Measurements from ENCODE around the gene ALDH18A1. TPM values are rescaled to one million over a fixed set of nuclear protein-coding genes. Genes with fewer than 3 reads are reported as not detected.

ALDH18A1 gene
- total RNA-seq, 3 donors from 2014 or later (not counting 1 experiment from before 2014, with no cell fraction given): 20.7 to 33.4 (median 25.2) TPM

DNA sequence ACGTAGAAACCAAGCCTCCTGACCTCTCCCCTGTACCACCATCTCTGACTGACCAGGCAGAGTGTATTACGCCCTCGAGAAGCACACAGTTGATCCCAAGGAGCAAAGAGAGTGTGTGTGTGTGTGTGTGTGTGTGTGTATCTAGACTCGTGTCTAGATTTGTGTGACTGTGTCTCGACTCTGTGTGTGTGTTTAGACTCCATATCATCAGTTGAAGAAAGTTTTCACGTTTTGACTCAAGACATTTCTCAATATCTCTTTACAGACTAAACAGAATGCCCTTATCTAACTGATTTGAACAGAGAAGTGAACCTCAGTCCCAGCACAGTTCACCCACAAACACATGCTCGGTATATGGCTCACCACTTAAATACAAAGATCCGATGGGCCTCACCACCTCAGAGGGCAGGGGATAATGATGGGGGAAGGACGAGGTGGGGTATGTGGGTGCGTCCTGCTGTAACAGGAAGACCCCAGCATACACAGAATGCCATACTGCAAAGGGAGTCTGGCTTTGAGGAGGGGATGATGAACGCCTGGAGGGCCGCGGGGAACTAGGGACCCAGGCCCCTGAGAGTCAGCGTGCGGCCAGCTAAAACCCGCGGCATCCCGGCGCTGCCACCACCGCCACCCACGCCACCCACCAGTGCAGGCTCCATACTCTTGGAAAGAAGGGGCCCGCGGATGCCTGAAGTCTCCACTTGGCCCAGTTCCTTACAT is 780 bp downstream of the ALDH18A1 start:
- 17% methylated on average over 21 of the region's 23 CpGs for WGBS (ENCODE audit: insufficient coverage)
- no peaks in the 10 kb centered on the region for H3K9me3 ChIP-seq (ENCODE audit: control insufficient read depth, insufficient read depth, low read length)
- peaks cover 21 to 24% of the 10 kb centered on the region in 2 donors for H3K4me1 Mint-ChIP-seq
- intact Hi-C loops (cut with micrococcal nuclease): loop anchor here (2.0 kb wide), 1 partner anchor 39 kb away; no protein-coding TSS in a partner anchor
- H3K36me3 Mint-ChIP-seq: peaks cover 12% of the 10 kb centered on the region
- TF ChIP-seq, protein P1, sequence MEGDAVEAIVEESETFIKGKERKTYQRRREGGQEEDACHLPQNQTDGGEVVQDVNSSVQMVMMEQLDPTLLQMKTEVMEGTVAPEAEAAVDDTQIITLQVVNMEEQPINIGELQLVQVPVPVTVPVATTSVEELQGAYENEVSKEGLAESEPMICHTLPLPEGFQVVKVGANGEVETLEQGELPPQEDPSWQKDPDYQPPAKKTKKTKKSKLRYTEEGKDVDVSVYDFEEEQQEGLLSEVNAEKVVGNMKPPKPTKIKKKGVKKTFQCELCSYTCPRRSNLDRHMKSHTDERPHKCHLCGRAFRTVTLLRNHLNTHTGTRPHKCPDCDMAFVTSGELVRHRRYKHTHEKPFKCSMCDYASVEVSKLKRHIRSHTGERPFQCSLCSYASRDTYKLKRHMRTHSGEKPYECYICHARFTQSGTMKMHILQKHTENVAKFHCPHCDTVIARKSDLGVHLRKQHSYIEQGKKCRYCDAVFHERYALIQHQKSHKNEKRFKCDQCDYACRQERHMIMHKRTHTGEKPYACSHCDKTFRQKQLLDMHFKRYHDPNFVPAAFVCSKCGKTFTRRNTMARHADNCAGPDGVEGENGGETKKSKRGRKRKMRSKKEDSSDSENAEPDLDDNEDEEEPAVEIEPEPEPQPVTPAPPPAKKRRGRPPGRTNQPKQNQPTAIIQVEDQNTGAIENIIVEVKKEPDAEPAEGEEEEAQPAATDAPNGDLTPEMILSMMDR (IDR thresholded peaks at IDR 0.05): no peak
- DNase-seq: peak in 1 of 2 donors; percentile 38
- peak overlapping the region; percentile 49 for H3K4me3 ChIP-seq (ENCODE audit: low read length)
- H3K4me3 Mint-ChIP-seq: peak overlapping the region; percentile 99
- no peak overlapping the region for H3K27ac ChIP-seq (ENCODE audit: low read length)
- H3K27ac Mint-ChIP-seq: peak overlapping the region; percentile 87 to 88
- H3K27me3 ChIP-seq (ENCODE audit: control insufficient read depth, insufficient read depth, low read length): no peaks in the 10 kb centered on the region
- H3K4me1 ChIP-seq (ENCODE audit: control insufficient read depth, insufficient read depth, low read length): peaks cover 18% of the 10 kb centered on the region
- peaks cover 11% of the 10 kb centered on the region for H3K36me3 ChIP-seq (ENCODE audit: control insufficient read depth, insufficient read depth, low read length)
- H3K27me3 Mint-ChIP-seq (ENCODE audit: low read depth in 2 of 2): no peaks in the 10 kb centered on the region
- ATAC-seq: no peak
- H3K9me3 Mint-ChIP-seq: peaks cover 2 to 5% of the 10 kb centered on the region in 2 donors

DNA sequence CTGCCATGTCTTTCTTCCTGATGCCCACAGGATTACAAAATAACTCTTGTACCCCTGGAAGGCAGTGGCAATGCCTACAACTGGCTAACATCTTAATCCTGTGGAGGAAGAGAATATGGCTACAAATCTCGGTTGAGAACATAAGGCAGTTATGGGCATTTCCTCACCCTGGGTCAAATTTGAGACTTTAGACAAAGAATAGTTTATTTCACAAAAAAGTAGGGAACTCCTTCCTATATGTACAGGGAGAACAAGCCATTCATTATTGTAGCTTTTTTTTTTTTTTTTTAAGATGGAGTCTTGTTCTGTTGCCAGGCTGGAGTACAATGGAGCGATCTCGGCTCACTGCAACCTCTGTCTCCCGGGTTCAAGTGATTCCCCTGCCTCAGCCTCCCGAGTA is 2.6 kb downstream of the ALDH18A1 start:
- peaks cover 21 to 24% of the 10 kb centered on the region in 2 donors for H3K4me1 Mint-ChIP-seq

GRCh38 chr10:95651346-95652060 is 5.0 kb downstream of the ALDH18A1 start:
- intact Hi-C loops (cut with micrococcal nuclease): no loop called here
- 86% methylated on average over 1 of the region's 1 CpG for WGBS (ENCODE audit: insufficient coverage)
- peaks cover 18% of the 10 kb centered on the region for H3K36me3 Mint-ChIP-seq

More for the DNA sequence above, 2.6 kb downstream of the ALDH18A1 start:
- intact Hi-C loops (cut with micrococcal nuclease): no loop called here
- Histone ChIP-seq H3K27ac (ENCODE audit: low read length) (no peak overlapping the region), H3K36me3 (ENCODE audit: control insufficient read depth, insufficient read depth, low read length) (peaks cover 11% of the 10 kb centered on the region), H3K9me3 (ENCODE audit: control insufficient read depth, insufficient read depth, low read length) (no peaks in the 10 kb centered on the region), H3K4me1 (ENCODE audit: control insufficient read depth, insufficient read depth, low read length) (peaks cover 18% of the 10 kb centered on the region), H3K4me3 (ENCODE audit: low read length) (no peak overlapping the region), H3K27me3 (ENCODE audit: control insufficient read depth, insufficient read depth, low read length) (no peaks in the 10 kb centered on the region)
- H3K27ac Mint-ChIP-seq: peak overlapping the region in 1 of 2 donors; percentile 40
- TF ChIP-seq, protein P1 (IDR thresholded peaks at IDR 0.05): no peak
- peaks cover 2 to 5% of the 10 kb centered on the region in 2 donors for H3K9me3 Mint-ChIP-seq
- 100% methylated on average over 5 of the region's 5 CpGs for WGBS (ENCODE audit: insufficient coverage)
- ATAC-seq (no peak), DNase-seq (no peak)
- no peaks in the 10 kb centered on the region for H3K27me3 Mint-ChIP-seq (ENCODE audit: low read depth in 2 of 2)
- H3K4me3 Mint-ChIP-seq: no peak overlapping the region
- peaks cover 18% of the 10 kb centered on the region for H3K36me3 Mint-ChIP-seq

More at GRCh38 chr10:95651346-95652060, 5.0 kb downstream of the ALDH18A1 start:
- TF ChIP-seq, protein P1 (IDR thresholded peaks at IDR 0.05): no peak
- no peak overlapping the region for H3K27ac ChIP-seq (ENCODE audit: low read length)
- Mint-ChIP-seq H3K27me3 (ENCODE audit: low read depth in 2 of 2) (no peaks in the 10 kb centered on the region), H3K27ac (no peak overlapping the region), H3K4me1 (peaks cover 15 to 19% of the 10 kb centered on the region in 2 donors), H3K4me3 (no peak overlapping the region), H3K9me3 (peaks cover 2 to 5% of the 10 kb centered on the region in 2 donors)
- ATAC-seq: no peak
- peaks cover 9% of the 10 kb centered on the region for H3K4me1 ChIP-seq (ENCODE audit: control insufficient read depth, insufficient read depth, low read length)
- H3K4me3 ChIP-seq (ENCODE audit: low read length): no peak overlapping the region
- no peaks in the 10 kb centered on the region for H3K9me3 ChIP-seq (ENCODE audit: control insufficient read depth, insufficient read depth, low read length)
- H3K27me3 ChIP-seq (ENCODE audit: control insufficient read depth, insufficient read depth, low read length): no peaks in the 10 kb centered on the region
- no peak for DNase-seq
- H3K36me3 ChIP-seq (ENCODE audit: control insufficient read depth, insufficient read depth, low read length): peaks cover 26% of the 10 kb centered on the region
